NOMO-1 (cell line): ENCODE results near the gene FBXO17.
A peak's percentile ranks its signal among the peaks of the same experiment; 100 is the strongest.
"Not testable (repeated sequence)": the region's sequence is repeated elsewhere in the genome, so short reads cannot be mapped to it uniquely, and the experiment has no call there.

Experiments
- DNase-seq, 2 experiments: peaks; one replicate each; lab custom pipeline; 2025; ENCODE audit not compliant: unreplicated experiment in 2 of 2; lab: John Stamatoyannopoulos, UW

FBXO17 gene

DNA sequence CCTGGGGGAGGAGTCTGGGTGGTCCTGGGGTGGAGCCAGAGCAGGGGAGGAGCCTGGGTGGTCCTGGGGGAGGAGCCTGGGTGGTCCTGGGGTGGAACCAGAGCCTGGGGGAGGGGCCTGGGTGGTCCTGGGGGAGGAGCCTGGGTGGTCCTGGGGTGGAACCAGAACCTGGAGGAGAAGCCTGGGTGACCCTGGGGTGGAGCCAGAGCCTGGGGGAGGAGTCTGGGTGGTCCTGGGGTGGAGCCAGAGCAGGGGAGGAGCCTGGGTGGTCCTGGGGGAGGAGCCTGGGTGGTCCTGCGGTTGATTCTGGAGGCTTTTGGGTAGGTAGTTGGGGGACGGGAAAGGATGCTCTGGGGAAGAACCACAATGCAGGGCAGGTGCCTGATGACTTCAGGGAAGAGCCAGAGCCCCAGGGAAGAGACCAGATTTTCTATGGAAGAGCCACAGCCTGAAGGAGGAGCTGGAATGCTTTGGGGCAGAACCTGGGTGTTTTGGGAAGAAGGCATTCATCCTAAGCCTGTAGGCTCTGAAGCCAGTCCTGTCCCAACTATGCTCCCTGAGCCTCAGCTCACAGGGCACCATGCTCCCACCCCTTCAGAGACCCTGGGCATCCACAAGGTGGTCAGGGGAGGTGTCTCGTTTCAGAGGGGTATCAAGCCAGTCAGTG lies 29.8 kb downstream of the FBXO17 start:
- no peak for DNase-seq

DNA sequence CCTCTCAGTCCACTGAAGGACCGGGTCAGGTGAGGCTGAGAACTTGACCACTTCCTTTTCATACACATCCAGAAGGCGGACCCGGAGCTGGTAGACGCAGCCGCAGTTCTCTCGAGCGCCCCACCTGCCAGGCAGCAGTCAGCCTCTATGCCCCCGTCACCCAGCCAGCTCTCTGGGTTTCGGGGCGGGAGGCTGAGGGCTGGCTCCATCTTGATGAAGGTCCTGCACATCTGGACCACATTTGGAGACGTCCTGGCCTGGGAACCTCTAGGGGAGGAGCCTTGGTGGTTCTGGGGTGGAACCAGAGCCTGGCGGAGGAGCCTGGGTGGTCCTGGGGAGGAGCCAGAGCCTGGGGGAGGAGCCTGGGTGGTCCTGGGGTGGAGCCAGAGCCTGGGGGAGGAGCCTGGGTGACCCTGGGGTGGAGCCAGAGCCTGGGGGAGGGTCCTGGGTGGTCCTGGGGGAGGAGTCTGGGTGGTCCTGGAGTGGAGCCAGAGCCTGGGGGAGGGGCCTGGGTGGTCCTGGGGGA lies 30.5 kb downstream of the FBXO17 start:
- no peak for DNase-seq

DNA sequence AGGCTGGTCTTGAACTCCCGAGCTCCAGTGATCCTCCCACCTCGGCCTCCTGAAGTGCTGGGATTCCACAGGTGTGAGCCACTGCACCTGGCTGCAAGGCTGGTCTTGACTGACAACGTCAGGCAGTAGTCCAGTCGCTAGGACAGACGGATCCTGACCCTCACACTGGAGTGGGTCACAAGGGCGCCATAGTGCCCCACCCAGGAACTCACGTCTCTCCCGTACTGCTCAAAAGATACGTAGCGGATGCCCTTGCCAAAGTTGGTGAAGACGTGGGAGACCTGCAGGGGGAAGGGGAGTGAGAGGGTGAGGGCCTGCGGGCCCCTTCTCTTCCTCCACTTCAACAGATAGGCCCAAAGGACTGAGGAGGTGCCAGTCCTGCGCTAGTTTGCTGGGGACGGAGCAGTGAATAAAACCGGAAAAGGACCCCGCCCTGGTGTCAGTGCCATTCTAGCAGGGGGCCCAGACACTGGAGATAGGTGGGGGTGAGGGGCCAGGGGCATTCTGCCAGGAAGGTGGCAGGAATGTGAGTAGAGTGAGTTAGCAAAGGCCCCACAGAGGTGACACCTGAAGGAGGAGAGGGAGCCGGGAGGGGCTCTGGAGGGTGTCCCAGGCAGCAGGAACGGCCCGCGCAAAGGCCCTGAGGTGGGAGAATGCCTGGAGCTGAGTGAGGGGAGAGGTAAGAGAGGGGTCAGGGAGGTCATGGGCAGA lies 32.9 kb downstream of the FBXO17 start:
- DNase-seq, result no peak

DNA sequence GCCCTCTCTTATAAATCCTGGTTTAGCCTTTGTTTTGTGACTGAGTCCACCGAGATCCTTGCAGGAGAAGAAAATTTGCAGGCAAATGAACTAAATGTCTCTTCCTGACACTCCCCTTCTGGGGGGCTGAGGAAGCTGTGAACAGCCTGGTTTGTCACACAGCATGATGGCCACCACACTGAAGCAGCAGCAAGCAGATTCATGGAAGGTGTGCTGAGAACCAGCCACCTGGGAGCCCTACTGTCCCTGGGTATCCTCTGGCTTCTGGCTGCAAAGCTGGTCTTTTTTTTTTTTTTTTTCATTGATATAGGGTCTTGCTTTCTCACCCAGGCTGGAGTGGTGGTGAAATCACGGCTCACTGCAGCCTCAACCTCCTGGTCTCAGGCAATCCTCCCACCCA lies 33.6 kb downstream of the FBXO17 start:
- DNase-seq, result no peak

DNA sequence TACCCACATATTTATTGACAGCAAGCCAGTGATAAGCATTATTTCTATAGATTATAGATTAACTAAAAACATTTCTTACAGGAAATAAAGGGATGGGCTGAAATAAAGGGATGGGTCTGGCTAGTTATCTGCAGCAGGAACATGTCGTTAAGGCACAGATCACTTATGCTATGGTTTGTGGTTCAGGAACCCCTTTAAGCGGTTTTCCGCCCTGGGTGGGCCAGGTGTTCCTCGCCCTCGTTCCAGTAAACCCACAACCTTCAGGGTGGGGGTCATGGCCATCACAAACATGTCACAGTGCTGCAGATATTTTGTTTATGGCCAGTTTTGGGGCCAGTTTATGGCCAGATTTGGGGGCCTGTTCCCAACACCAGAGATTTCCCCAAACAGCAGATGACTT lies 34.1 kb downstream of the FBXO17 start:
- not testable (repeated sequence) for DNase-seq

DNA sequence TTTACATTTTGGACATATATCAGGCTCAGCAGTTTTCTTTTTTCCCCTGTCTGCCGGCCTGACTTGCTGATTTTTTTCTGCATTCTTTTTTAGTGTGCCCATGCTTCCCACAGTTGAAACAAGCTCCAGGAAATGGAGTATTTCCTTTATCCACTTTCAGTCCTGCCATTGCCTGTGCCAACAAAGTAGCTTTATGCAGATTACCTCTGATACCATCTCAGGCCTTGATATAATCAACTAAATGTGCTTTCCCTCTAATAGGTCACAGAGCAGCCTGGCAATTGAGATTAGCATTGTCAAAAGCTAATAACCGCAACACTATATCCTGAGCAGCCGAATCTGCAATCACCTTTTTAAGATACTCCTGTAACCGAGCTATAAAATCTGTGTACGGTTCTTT lies 35.6 kb downstream of the FBXO17 start:
- no peak for DNase-seq

DNA sequence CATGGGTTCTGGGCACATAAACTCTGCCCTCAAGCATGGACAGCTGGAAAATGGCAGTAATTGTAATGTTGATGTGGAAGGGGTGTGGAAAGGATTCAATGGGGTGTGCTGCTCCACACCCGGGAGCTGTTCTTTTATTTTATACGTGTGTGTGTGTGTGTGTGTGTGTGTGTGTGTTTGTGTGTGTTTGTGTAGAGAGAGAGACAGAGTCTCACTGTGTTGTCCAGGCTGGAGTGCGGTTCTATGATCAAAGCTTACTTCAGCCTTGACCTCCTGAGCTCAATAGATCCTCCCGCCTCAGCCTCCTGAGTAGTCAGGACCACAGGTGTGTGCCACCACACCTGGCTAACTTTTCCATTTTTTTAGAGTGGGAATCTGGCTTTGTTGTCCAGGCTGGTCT lies 42.0 kb downstream of the FBXO17 start:
- DNase-seq, result no peak

DNA sequence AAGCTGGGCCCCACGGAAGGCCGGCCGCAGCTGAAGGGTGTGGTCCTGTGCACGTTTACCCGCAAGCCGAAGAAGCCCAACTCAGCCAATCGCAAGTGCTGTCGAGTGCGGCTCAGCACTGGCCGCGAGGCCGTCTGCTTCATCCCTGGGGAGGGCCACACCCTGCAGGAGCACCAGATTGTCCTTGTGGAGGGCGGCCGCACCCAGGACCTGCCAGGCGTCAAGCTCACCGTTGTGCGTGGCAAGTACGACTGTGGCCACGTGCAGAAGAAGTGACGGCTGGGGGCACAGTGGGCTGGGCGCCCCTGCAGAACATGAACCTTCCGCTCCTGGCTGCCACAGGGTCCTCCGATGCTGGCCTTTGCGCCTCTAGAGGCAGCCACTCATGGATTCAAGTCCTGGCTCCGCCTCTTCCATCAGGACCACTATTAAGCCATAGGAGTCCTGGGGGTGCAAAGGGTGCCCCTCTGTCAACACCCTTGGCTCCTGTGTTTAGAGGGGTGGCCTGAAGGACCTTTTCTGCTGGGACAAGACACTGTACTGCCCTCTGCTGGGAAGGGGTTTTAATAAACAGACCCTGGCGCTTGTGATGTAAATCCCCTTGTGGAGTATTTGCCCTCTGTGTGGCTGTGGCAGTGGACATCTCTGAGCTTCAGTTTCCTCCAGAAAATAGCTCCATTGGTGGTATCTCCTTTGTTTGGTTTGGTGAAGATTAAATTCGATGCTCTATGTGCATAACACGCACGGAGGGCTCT lies 42.9 kb downstream of the FBXO17 start:
- DNase-seq, result peak in 1 of 2 experiments; percentile 24

DNA sequence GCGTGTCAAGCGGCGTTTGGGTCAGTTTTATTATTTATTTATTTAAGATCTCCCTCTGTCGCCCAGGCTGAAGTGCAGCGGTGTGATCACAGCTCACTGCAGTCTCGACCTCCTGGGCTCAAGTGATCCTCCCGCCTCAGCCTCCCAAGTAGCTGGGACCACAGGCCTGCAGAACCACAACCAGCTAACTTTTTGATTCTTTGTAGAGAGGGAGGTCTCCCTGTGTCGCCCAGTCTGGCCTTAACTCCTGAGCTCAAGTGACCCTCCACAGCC lies 44.1 kb downstream of the FBXO17 start:
- DNase-seq, result no peak

DNA sequence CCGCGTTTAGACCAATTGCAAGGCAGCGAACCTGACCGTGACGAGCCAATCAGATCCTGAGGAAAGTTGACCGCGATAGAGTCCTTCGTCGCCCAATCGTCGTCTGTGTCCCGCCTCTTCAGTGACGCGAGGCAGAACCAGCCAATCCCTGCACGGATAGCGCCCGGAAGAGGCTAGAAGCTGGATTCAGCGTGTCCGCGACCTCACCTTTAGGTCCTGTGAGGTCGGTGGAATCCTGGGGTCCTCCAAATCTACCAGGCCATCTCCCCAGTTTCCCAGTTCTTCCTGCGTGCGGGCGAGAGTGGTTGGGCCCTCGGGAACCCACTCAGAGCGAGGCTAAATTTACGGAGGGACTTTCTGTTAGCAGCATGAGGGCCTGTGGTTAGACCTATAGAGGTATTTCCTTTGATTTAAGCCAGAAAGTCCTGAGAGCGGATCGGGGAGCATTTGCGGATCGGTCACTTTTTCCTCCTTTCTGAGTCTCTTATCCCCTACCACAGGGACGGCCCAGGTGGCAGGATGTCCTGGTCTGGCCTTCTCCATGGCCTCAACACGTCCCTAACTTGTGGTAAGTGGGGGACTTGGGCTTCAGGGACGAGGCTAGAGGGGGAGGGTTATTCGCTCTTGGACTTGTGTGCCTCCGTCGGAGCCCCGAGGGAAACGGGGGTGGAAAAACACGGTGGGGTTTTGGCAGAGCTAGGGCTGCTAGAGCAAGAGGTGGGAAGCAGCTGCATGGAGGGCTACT lies 44.6 kb downstream of the FBXO17 start, which contains the start of gene MRPS12:
Gene MRPS12, plus strand, starts transcription at position 169 of the 745 bp plus-strand sequence. Its CDS starts 351 bp downstream, at position 520.
- peak; percentile 97 to 99 for DNase-seq

DNA sequence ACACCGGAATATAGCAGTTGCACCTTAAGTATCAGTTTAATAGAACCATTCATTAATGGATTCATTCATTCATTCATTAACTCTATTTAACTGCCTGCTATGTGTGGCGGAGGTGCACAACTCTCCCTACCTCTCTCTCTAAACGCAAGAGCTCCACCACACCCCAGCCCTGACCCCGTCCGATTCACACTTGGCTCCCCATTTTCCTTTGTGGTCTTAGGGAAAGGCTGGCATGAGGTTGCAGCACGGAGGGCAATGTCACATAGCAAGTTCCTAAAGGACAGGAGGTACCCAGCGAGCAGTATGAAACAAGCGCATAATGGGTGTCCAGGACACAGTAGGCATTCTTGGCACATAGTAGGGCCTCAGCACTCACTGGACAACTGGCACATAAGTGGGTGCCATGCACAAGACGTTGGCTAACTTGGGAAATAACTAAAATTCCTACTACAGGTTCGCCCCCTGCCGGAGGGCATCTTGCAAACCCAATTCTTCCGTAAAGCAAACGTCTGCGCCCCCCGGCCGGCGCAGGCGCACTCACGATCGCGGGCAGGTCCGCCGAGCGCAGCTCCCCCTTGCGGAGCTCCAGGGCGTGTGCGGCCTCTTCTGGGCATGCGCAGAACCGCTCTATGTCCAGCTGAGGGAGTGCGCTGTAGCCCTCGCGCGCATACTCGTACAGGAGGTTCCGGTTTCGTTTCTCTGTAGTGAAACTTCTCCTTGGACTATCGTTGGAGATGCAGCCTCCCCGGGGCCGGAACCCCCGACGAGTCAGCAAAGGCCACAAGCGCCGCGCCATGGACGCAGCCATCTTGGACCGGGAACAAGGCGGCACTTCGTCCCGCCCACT lies 45.4 kb downstream of the FBXO17 start, which contains the start of gene SARS2:
Gene SARS2, minus strand, starts transcription at position 835 of the 847 bp plus-strand sequence. Its CDS starts 27 bp downstream, at position 808.
- peak; percentile 95 to 96 for DNase-seq

DNA sequence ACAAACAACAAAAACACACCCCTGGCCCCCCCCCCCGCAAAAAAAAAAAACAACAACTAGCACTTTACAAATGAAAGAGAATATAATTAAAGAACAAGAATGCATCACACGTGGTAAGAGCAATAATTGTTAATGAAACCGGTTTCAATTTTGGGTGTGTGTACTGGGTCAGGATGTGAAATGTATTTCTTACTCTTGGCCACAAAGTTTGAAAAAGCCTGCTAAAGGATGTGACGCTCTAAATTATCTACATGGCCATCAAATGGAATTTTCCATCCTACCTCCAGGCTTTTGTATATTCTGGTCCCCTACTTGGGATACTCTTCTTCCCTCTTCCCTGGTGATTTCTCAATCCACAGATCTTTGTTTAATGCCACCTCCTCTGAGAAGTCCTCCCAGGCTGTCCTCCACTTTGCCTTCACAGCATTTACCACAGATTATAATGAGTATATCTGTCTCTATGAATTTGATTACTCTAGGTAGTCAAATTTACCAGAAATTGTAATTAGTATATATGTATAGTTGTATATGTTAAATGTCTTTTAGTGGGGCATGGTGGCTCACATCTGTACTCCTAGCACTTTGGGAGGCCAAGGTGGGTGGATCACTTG lies 47.0 kb downstream of the FBXO17 start:
- DNase-seq, result no peak

DNA sequence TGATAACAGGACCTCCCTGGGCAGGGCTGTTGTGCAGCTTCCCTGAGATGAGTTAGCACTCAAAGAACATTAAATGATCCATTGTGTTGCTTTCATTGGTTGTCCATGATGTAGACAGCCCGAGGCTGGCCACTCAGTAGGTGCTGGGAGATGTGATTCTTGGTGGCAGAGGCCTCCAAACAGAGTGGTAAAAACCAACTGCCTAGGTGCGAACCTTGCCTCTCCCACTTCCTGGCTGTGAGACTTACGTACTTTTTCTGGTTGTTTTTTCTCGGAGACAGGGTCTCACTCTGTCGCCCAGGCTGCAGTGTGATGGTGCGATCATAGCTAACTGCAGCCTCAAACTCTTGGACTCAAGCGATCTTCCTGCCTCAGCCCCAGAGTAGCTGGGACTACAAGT lies 51.2 kb downstream of the FBXO17 start:
- DNase-seq, result no peak

DNA sequence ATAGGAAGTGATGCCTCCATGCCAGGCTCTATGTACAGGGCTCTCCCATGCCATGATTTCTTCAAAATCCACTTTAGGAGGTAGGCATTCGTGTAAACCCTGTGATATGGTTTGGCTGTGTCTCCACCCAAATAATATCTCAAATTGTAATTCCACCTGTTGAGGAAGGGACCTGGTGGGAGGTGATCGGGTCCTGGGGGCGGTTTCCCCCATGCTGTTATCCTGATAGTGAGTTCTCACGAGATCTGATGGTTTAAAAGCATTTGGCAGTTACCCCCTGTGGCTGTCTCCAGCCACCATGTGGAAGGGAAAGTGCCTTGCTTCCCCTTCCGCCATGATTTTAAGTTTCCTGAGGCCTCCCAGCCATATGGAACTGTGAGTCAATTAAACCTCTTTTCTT lies 53.1 kb downstream of the FBXO17 start:
- DNase-seq, result no peak

DNA sequence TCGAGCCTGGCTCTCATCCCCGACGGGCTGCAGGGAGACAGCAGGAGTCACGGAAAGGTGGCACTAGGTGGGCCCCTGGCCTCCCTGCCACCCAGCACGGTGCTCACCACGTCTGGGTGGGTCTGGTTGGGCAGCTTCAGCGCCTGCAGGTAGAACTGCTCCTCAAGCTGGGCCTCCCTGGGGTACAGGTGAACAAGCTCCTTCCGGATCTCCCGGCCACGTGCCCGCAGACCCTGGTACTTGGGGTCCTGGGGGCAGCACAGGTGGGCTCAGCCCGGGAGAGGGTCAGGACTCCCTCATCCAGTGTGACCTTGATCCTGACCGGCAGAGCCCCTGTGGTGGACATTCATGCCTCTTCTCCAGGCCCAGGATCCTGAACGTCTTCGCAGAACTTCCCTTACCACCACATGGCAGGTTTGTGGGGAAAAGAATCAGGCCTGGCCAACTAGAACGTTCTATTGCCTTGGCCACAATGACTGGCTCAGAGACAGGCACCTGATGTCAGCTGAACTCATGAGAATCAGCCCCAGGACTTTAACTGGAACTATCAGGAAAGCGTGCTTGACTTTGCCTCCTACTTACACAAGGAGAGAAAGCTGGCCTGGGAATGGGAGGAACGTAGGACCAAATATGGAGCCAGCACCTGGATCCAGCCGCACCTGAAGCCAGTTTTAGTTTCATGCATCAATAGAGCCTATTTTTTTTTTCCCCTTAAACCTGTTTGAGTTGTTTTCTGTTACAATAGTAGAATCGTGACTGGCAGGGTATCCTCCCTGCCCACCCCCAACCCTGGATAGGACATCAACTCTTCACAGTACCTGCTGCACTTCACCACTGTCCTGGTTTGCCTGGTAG lies 53.9 kb downstream of the FBXO17 start:
- DNase-seq, result no peak

DNA sequence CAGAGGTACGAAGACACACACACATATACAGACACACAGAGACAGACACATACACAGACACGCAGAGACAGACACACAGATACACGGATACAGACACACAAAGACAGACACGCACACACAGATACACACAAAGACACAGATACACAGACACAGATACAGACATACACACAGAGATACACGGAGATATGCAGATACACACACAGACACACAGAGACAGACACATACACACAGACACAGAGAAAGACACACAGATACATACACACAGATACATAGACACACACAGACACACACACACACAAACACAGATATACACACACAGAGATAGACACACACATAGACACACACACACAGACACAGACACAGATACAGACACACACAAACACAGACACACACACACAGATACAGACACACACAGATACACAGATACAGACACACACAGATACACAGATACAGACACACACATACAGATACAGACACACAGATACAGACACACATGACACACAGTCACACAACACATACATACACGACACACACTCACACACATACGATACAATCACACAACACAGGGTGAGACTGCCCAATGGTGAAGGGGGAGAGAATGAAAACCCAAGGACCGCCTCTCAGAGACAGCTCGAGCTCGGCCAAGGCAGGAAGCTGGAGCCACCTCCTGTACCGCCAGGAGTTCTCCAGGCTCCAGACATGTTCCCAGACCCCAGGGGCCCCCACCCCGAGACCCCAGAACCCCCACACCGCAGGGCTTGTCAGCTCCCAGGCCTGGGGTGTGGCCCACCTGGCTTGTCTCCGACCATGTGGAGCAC lies 54.7 kb downstream of the FBXO17 start:
- no peak for DNase-seq

DNA sequence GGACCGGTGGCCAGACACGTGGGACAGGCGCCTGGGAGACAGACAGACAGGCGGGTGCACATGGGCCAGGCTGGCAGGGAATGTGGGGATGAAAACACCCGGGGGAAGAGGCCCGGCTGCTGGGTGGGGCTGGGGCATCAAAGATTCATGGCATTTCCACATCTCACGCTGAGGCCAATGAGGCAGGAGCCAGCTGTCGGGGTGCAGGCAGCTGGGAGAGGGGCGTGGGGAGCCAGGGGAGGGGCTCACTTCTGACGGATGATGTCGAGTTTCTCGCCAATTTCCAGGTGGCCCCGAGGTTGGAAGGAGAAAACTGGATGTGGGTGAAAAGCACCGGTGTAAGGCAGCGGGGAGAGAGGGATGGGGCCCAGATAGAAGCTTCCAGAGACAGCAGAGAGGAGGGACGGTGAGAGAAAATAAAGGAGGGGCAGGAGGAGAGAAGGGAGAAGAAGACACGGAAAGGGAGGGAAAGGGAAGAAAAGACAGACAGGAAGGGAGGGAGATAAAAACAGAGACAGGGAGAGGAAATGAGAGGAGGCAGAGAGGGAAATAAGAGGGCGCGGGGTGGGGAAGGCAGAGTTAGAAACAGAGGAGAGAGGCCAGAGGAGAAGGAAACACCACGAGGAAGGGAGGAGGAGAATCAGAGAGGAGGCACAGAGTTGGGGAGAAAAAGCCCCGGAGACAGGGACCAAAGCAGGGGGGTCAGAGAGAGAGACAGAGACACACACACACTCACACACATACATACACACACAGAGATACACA lies 55.5 kb downstream of the FBXO17 start:
- DNase-seq, result no peak
